ENCODE data around the gene PTAR1. TPM values are rescaled to one million over a fixed set of nuclear protein-coding genes. Genes with fewer than 3 reads are reported as not detected.
"Not testable (repeated sequence)": the region's sequence is repeated elsewhere in the genome, so short reads cannot be mapped to it uniquely, and the experiment has no call there.

The PTAR1 gene
- total and polyA plus RNA-seq, 4 experiments from 2014 or later = 11.0 to 80.0 (median 47.0) TPM

DNA sequence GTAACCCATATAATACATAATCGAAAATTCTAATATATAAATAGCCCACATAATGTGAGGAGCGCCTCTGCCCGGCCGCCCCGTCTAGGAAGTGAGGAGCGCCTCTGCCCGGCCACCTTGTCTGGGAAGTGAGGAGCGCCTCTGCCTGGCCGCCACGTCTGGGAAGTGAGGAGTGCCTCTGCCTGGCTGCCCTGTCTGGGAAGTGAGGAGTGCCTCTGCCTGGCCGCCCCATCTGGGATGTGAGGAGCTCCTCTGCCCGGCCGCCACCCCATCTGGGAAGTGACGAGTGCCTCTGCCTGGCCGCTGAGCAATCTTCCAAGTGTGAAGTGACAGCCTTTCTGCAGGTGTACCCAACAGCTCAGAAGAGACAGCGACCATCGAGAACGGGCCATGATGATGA is 39.7 kb upstream of the PTAR1 start:
- H3K27me3 Mint-ChIP-seq; H3K4me1 ChIP-seq (ENCODE audit: insufficient read depth, low read length); POLR2A ChIA-PET (ENCODE audit: partially characterized antibody); intact Hi-C loops (cut with micrococcal nuclease); H3K4me3 Mint-ChIP-seq; H3K27ac Mint-ChIP-seq; H3K36me3 ChIP-seq (ENCODE audit: insufficient read depth, low read length); DNase-seq; H3K9me3 Mint-ChIP-seq; H3K4me1 Mint-ChIP-seq; H3K36me3 Mint-ChIP-seq; H3K27ac ChIP-seq (ENCODE audit: low read depth, low read length); H3K27me3 ChIP-seq (ENCODE audit: insufficient read depth, low read length); H3K4me3 ChIP-seq (ENCODE audit: low read length in 2 of 2); H3K9me3 ChIP-seq (ENCODE audit: control insufficient read depth in 1 of 2, low read length in 2 of 2): not testable (repeated sequence)
- CTCF ChIA-PET (ENCODE audit: partially characterized antibody) = interaction anchor here (0.8 to 1.2 kb wide), 2 partner anchors 10 to 1382 kb away, joined by 3 read pairs; no protein-coding TSS in a partner anchor

- Mint-ChIP-seq H3K27ac (no peak overlapping the region), H3K9me3 (peaks cover 0 to 6% (median 0%) of the 10 kb centered on the region in 8 donors), H3K27me3 (peaks cover 2 to 9% of the 10 kb centered on the region in 2 donors), H3K4me3 (no peak overlapping the region), H3K4me1 (no peaks in the 10 kb centered on the region), H3K36me3 (no peaks in the 10 kb centered on the region)
- CTCF ChIA-PET (ENCODE audit: partially characterized antibody) = interaction anchor here (0.8 to 1.2 kb wide), 2 partner anchors 11 to 1383 kb away, joined by 3 read pairs; no protein-coding TSS in a partner anchor
- POLR2A ChIA-PET (ENCODE audit: partially characterized antibody) = no interaction called here
- Histone ChIP-seq H3K27me3 (ENCODE audit: insufficient read depth, low read length) (no peaks in the 10 kb centered on the region), H3K9me3 (ENCODE audit: control insufficient read depth in 1 of 2, low read length in 2 of 2) (no peaks in the 10 kb centered on the region), H3K27ac (ENCODE audit: low read depth, low read length) (no peak overlapping the region), H3K36me3 (ENCODE audit: insufficient read depth, low read length) (no peaks in the 10 kb centered on the region), H3K4me1 (ENCODE audit: insufficient read depth, low read length) (no peaks in the 10 kb centered on the region), H3K4me3 (ENCODE audit: low read length in 2 of 2) (no peak overlapping the region)
- DNase-seq = no peak
- intact Hi-C loops (cut with micrococcal nuclease) = no loop called here
Observed at GRCh38 chr9:69798744-69799143, 38.9 kb upstream of the PTAR1 start.

DNA sequence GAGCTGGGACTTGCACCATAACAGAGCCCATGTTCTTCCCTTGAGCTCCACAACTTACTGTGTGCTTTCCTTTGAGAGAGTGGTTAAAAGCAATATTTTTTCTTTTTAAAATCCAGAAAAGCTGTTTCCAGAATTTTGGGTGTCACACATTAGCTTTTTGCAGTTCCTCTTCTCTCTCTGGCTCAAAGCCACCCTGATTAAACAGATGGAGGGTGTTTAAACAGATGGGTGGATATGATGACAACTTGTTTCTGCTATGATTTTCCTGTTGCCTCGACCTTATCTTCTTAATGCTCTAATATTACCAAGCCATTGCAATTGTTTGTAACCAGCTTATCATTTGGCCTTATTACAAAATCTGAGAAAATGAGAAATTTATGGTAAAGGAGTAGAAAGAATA is 37.9 kb upstream of the PTAR1 start:
- POLR2A ChIA-PET (ENCODE audit: partially characterized antibody) = no interaction called here
- no peak for DNase-seq
- CTCF ChIA-PET (ENCODE audit: partially characterized antibody) = no interaction called here
- H3K27ac ChIP-seq (ENCODE audit: low read depth, low read length) = no peak overlapping the region
- H3K27me3 ChIP-seq (ENCODE audit: insufficient read depth, low read length) = no peaks in the 10 kb centered on the region
- no peak overlapping the region for H3K4me3 ChIP-seq (ENCODE audit: low read length in 2 of 2)
- no peak overlapping the region for H3K27ac Mint-ChIP-seq
- no peaks in the 10 kb centered on the region for H3K36me3 Mint-ChIP-seq
- intact Hi-C loops (cut with micrococcal nuclease) = no loop called here
- no peaks in the 10 kb centered on the region for H3K4me1 ChIP-seq (ENCODE audit: insufficient read depth, low read length)
- no peaks in the 10 kb centered on the region for H3K36me3 ChIP-seq (ENCODE audit: insufficient read depth, low read length)
- H3K27me3 Mint-ChIP-seq = peaks cover 2 to 13% of the 10 kb centered on the region in 2 donors
- no peaks in the 10 kb centered on the region for H3K4me1 Mint-ChIP-seq
- H3K9me3 ChIP-seq (ENCODE audit: control insufficient read depth in 1 of 2, low read length in 2 of 2) = no peaks in the 10 kb centered on the region
- H3K9me3 Mint-ChIP-seq = peaks cover 0 to 3% (median 0%) of the 10 kb centered on the region in 8 donors
- no peak overlapping the region for H3K4me3 Mint-ChIP-seq

- POLR2A ChIA-PET (ENCODE audit: partially characterized antibody) = no interaction called here
Observed at GRCh38 chr9:69794356-69794755, 34.5 kb upstream of the PTAR1 start.

GRCh38 chr9:69785757-69786156 is 25.9 kb upstream of the PTAR1 start:
- no peak overlapping the region for H3K27ac Mint-ChIP-seq
- Histone ChIP-seq H3K9me3 (ENCODE audit: control insufficient read depth in 1 of 2, low read length in 2 of 2) (no peaks in the 10 kb centered on the region), H3K4me3 (ENCODE audit: low read length in 2 of 2) (no peak overlapping the region), H3K27me3 (ENCODE audit: insufficient read depth, low read length) (no peaks in the 10 kb centered on the region), H3K36me3 (ENCODE audit: insufficient read depth, low read length) (no peaks in the 10 kb centered on the region), H3K4me1 (ENCODE audit: insufficient read depth, low read length) (no peaks in the 10 kb centered on the region), H3K27ac (ENCODE audit: low read depth, low read length) (no peak overlapping the region)
- H3K9me3 Mint-ChIP-seq = peaks cover 0 to 4% (median under 1%) of the 10 kb centered on the region in 8 donors
- DNase-seq = no peak
- no peak overlapping the region for H3K4me3 Mint-ChIP-seq
- H3K27me3 Mint-ChIP-seq = peaks cover 7 to 18% of the 10 kb centered on the region in 2 donors
- intact Hi-C loops (cut with micrococcal nuclease) = no loop called here
- POLR2A ChIA-PET (ENCODE audit: partially characterized antibody) = no interaction called here
- H3K36me3 Mint-ChIP-seq = no peaks in the 10 kb centered on the region
- no peaks in the 10 kb centered on the region for H3K4me1 Mint-ChIP-seq
- CTCF ChIA-PET (ENCODE audit: partially characterized antibody) = no interaction called here

More at GRCh38 chr9:69794356-69794755, 34.5 kb upstream of the PTAR1 start:
- CTCF ChIA-PET (ENCODE audit: partially characterized antibody) = no interaction called here
- no peak overlapping the region for H3K4me3 Mint-ChIP-seq
- no peak overlapping the region for H3K27ac Mint-ChIP-seq
- intact Hi-C loops (cut with micrococcal nuclease) = no loop called here
- Histone ChIP-seq H3K9me3 (ENCODE audit: control insufficient read depth in 1 of 2, low read length in 2 of 2) (no peaks in the 10 kb centered on the region), H3K4me3 (ENCODE audit: low read length in 2 of 2) (no peak overlapping the region), H3K27me3 (ENCODE audit: insufficient read depth, low read length) (no peaks in the 10 kb centered on the region), H3K27ac (ENCODE audit: low read depth, low read length) (no peak overlapping the region), H3K36me3 (ENCODE audit: insufficient read depth, low read length) (no peaks in the 10 kb centered on the region), H3K4me1 (ENCODE audit: insufficient read depth, low read length) (no peaks in the 10 kb centered on the region)
- no peaks in the 10 kb centered on the region for H3K4me1 Mint-ChIP-seq
- H3K27me3 Mint-ChIP-seq = peaks cover 7 to 16% of the 10 kb centered on the region in 2 donors
- H3K36me3 Mint-ChIP-seq = no peaks in the 10 kb centered on the region
- DNase-seq = no peak
- H3K9me3 Mint-ChIP-seq = no peaks in the 10 kb centered on the region

DNA sequence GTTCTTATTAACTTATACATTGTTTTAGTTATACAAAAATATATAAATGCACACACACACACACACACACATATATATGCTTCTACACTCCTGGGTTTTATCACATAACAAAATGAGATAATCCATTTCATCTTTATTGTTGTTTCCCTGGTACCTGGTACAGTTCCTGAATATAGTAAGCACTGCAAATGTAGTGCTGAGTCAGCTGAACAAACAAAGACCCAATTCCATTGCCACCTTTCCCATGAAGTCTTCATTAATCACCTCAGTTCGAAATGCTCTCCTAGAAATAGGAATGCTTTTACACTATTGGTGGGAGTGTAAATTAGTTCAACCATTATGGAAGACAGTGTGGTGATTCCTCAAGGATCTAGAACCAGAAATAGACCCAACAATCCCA is 13.4 kb upstream of the PTAR1 start:
- no peak overlapping the region for H3K4me3 ChIP-seq (ENCODE audit: low read length in 2 of 2)
- Mint-ChIP-seq H3K27me3 (peaks cover 0 to 2% of the 10 kb centered on the region in 2 donors), H3K27ac (no peak overlapping the region), H3K36me3 (no peaks in the 10 kb centered on the region), H3K4me3 (no peak overlapping the region), H3K9me3 (peaks cover 0 to 2% (median 0%) of the 10 kb centered on the region in 8 donors), H3K4me1 (no peaks in the 10 kb centered on the region)
- ChIA-PET CTCF (ENCODE audit: partially characterized antibody) (no interaction called here), POLR2A (ENCODE audit: partially characterized antibody) (no interaction called here)
- H3K27ac ChIP-seq (ENCODE audit: low read depth, low read length) = no peak overlapping the region
- no peaks in the 10 kb centered on the region for H3K9me3 ChIP-seq (ENCODE audit: control insufficient read depth in 1 of 2, low read length in 2 of 2)
- no peaks in the 10 kb centered on the region for H3K4me1 ChIP-seq (ENCODE audit: insufficient read depth, low read length)
- intact Hi-C loops (cut with micrococcal nuclease) = no loop called here
- no peak for DNase-seq
- no peaks in the 10 kb centered on the region for H3K27me3 ChIP-seq (ENCODE audit: insufficient read depth, low read length)
- no peaks in the 10 kb centered on the region for H3K36me3 ChIP-seq (ENCODE audit: insufficient read depth, low read length)

GRCh38 chr9:69771775-69772418 is 12.1 kb upstream of the PTAR1 start:
- Mint-ChIP-seq H3K27me3 (peaks cover 0 to 2% of the 10 kb centered on the region in 2 donors), H3K4me3 (no peak overlapping the region), H3K9me3 (peaks cover 0 to 2% (median 0%) of the 10 kb centered on the region in 8 donors), H3K27ac (no peak overlapping the region), H3K4me1 (no peaks in the 10 kb centered on the region), H3K36me3 (no peaks in the 10 kb centered on the region)
- H3K36me3 ChIP-seq (ENCODE audit: insufficient read depth, low read length) = no peaks in the 10 kb centered on the region
- intact Hi-C loops (cut with micrococcal nuclease) = no loop called here
- no peaks in the 10 kb centered on the region for H3K4me1 ChIP-seq (ENCODE audit: insufficient read depth, low read length)
- no peak overlapping the region for H3K27ac ChIP-seq (ENCODE audit: low read depth, low read length)
- POLR2A ChIA-PET (ENCODE audit: partially characterized antibody) = no interaction called here
- H3K9me3 ChIP-seq (ENCODE audit: control insufficient read depth in 1 of 2, low read length in 2 of 2) = no peaks in the 10 kb centered on the region
- no peaks in the 10 kb centered on the region for H3K27me3 ChIP-seq (ENCODE audit: insufficient read depth, low read length)
- DNase-seq = no peak
- no peak overlapping the region for H3K4me3 ChIP-seq (ENCODE audit: low read length in 2 of 2)
- CTCF ChIA-PET (ENCODE audit: partially characterized antibody) = no interaction called here
